Left colon (tissue), 2 donors: Measurements from ENCODE around the gene AKAP1. TPM values are rescaled to one million over a fixed set of nuclear protein-coding genes. Genes with fewer than 3 reads are reported as not detected.
A peak's percentile ranks its signal among the peaks of the same experiment; 100 is the strongest.

ENCODE experiments used
- ATAC-seq: fragments of 200-7000 bp; cut with Tn5 transposase; one replicate; pipeline ENCODE4 v1.9.1; 2020; ENCODE audit warnings: mild to moderate bottlenecking, moderate library complexity
- DNase-seq, 2 donors: peaks; one replicate each; pipeline ENCODE4 v3.0.0-alpha.2; 2020
- intact Hi-C, 2 donors: fragments of 100-400 bp; cut with DNase I in 1 of 2; cut with micrococcal nuclease in 1 of 2; formaldehyde crosslinking; loops; one replicate each; pipeline versions ENCODE4 v1.11.2 to v1.14.0; 2022; cut with DNase I, micrococcal nuclease
- long read RNA-seq: library from polyadenylated mRNA; unstranded; transcript quantifications from one replicate; pipeline ENCODE4 v2.0.0, GENCODE V29; 2021
- total RNA-seq, 2 donors: library from RNA; stranded (reverse); fragmentation: NEBNext Ultra II Directional; extraction: Animal tissue kit (Norgen Biotek cat#: 25700); gene quantifications; one replicate each; pipeline ENCODE4 v1.2.1, GENCODE V29; 2021
- donor health status: DM: no; HTN: no; CAD: no.
- donor health status: DM: yes; HTN: yes; CAD: no.

AKAP1 gene
- total RNA-seq = 100 to 1,000 TPM; 129 to 145 TPM
- long read RNA-seq, full-length matches to known transcripts = 146 of 276 reads
- long read RNA-seq, partial matches to known transcripts = 106 of 276 reads
- long read RNA-seq, other reads (novel, unspliced or antisense) = 24 of 276 reads

- ATAC-seq (peak; percentile 71), DNase-seq (peak; percentile 95 to 97)
- intact Hi-C loops = no loop called here
Measured at GRCh38 chr17:57084802-57085447, at the start of gene AKAP1. Gene AKAP1, plus strand, starts transcription at chr17:57085246. Its CDS starts 20,219 bp downstream, at chr17:57105465.

GRCh38 chr17:57035971-57036481 lies 49.0 kb upstream of the AKAP1 start:
- intact Hi-C loops = no loop called here
- ATAC-seq (peak; percentile 76), DNase-seq (peak; percentile 72 to 75)

GRCh38 chr17:57037411-57037810 lies 47.6 kb upstream of the AKAP1 start:
- no peak for DNase-seq
- intact Hi-C loops = no loop called here
- ATAC-seq = no peak

- intact Hi-C loops = no loop called here
- ATAC-seq (no peak), DNase-seq (no peak)
Measured at GRCh38 chr17:57038486-57038885, 46.6 kb upstream of the AKAP1 start.

GRCh38 chr17:57040571-57040970 lies 44.5 kb upstream of the AKAP1 start:
- no peak for ATAC-seq
- intact Hi-C loops = no loop called here

GRCh38 chr17:57043276-57043675 lies 41.8 kb upstream of the AKAP1 start:
- no peak for DNase-seq
- intact Hi-C loops = no loop called here
- ATAC-seq = no peak

More at GRCh38 chr17:57040571-57040970, 44.5 kb upstream of the AKAP1 start:
- no peak for DNase-seq

- intact Hi-C loops = no loop called here
- no peak for DNase-seq
- ATAC-seq = peak; percentile 22
Measured at GRCh38 chr17:57044976-57045867, 39.8 kb upstream of the AKAP1 start.

GRCh38 chr17:57045868-57046704 lies 39.0 kb upstream of the AKAP1 start:
- intact Hi-C loops = no loop called here
- DNase-seq (peak in 1 of 2 donors; percentile 37), ATAC-seq (peak; percentile 74)

- no peak for ATAC-seq
- no peak for DNase-seq
- intact Hi-C loops = no loop called here
Measured at GRCh38 chr17:57046749-57047148, 38.3 kb upstream of the AKAP1 start.

- ATAC-seq (no peak), DNase-seq (no peak)
- intact Hi-C loops = no loop called here
Measured at GRCh38 chr17:57048096-57048495, 37.0 kb upstream of the AKAP1 start.

- no peak for DNase-seq
- ATAC-seq = no peak
- intact Hi-C loops = no loop called here
Measured at GRCh38 chr17:57050306-57050705, 34.7 kb upstream of the AKAP1 start.

GRCh38 chr17:57051886-57052361 lies 33.1 kb upstream of the AKAP1 start:
- intact Hi-C loops = no loop called here
- no peak for DNase-seq
- ATAC-seq = no peak

- ATAC-seq (no peak), DNase-seq (no peak)
- intact Hi-C loops = no loop called here
Measured at GRCh38 chr17:57062865-57063264, 22.2 kb upstream of the AKAP1 start.

- peak; percentile 74 for ATAC-seq
- intact Hi-C loops = no loop called here
- peak in 1 of 2 donors; percentile 25 for DNase-seq
Measured at GRCh38 chr17:57067162-57067561, 17.9 kb upstream of the AKAP1 start.

- DNase-seq (no peak), ATAC-seq (no peak)
- intact Hi-C loops = no loop called here
Measured at GRCh38 chr17:57067781-57068180, 17.3 kb upstream of the AKAP1 start.

GRCh38 chr17:57068222-57068658 lies 16.8 kb upstream of the AKAP1 start:
- ATAC-seq (peak; percentile 94), DNase-seq (peak in 1 of 2 donors; percentile 24)
- intact Hi-C loops = no loop called here

GRCh38 chr17:57068707-57069106 lies 16.3 kb upstream of the AKAP1 start:
- ATAC-seq (no peak), DNase-seq (no peak)
- intact Hi-C loops = no loop called here
